Sciatic nerve (tissue), 2 donors: ENCODE measurements around the gene LYST. TPM values are rescaled to one million over a fixed set of nuclear protein-coding genes. Genes with fewer than 3 reads are reported as not detected.

ENCODE experiments used
- ATAC-seq: fragments of 200-7000 bp; cut with Tn5 transposase; one replicate; pipeline ENCODE4 v1.9.1; 2020; ENCODE audit warnings: mild to moderate bottlenecking, moderate library complexity
- DNase-seq: peaks from one replicate; pipeline ENCODE4 v3.0.0-alpha.2; 2020; ENCODE audit warnings: low spot score
- intact Hi-C: fragments of 100-400 bp; cut with DNase I; formaldehyde crosslinking; loops from one replicate; pipeline ENCODE4 v1.14.2; 2022
- total RNA-seq: library from RNA; stranded (reverse); fragmentation: NEBNext Ultra II Directional; extraction: Animal tissue kit (Norgen Biotek cat#: 25700); gene quantifications from one replicate; pipeline ENCODE4 v1.2.1, GENCODE V29; 2021
- donor health status: DM: no; HTN: no; CAD: no.
- donor health status: DM: no; HTN: no; CAD: no.

LYST gene
- total RNA-seq, 1 donor from 2014 or later, result 61.9 TPM

DNA sequence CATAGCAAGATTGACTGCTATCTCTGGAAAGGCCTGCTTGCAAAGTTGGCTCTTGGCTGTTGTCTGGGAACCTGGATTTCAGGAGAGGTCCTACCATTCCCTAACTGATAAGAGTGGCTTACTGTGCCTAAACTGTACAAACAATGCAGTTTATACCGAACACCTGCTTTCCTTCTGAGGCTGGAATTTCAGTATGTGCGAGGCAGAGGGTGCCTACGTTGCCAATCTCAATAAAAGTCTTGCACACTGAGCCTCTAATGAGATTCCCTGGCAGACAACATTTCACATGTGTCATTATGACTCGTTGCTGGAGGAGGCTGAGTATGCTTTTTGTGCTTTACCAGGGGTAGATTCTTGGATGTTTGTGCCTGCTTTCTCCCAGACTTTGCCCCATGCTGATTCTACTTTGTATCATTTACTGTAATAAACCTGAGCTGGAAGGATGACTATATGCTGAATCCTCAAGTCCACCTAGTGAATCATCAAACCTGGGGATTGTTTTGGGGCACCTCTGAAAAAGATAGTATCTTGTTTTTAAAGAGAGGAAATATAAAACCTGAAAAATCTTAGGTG, 158.2 kb downstream of the LYST start:
- ATAC-seq, result no peak
- intact Hi-C loops, result no loop called here

DNA sequence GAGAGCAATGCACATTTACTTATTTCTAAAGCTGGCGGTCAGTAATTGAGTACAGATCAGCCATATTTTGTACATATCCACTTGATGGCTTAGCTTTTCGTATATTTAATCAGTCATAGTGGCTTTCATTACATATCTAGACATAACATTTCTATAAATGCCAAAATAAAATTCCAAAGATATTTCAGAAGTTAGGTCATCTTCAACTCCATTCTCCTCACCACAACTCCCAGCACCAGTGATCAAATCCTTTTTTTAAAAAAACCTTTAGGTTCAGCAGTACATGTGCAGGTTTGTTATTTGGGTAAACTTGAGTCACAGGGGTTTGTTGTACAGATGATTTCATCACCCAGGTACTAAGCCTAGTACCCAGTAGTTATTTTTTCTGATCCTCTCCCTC, 163.2 kb downstream of the LYST start:
- ATAC-seq, result no peak
- no peak for DNase-seq
- intact Hi-C loops, result no loop called here

More for the DNA sequence above, 158.2 kb downstream of the LYST start:
- DNase-seq, result no peak

DNA sequence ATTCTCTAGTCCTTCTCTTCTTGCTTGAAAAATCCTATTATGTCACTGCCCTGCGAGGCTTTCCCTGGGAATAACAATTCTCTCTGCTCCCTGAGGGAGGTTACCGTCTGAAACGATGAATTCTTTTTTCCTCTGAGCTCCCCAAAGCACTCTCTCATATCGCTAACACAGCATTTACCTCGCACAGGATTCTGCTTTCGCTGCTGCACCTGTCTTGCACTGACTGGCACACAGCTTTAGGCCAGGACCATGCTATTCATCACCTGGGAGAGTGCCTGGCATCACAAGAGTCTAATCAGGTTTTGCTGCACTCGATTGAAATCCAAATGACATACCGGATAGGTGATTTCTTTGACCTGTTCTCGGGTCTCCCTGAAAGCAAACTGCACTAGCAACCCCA, 164.3 kb downstream of the LYST start:
- intact Hi-C loops, result no loop called here
- ATAC-seq, result no peak

DNA sequence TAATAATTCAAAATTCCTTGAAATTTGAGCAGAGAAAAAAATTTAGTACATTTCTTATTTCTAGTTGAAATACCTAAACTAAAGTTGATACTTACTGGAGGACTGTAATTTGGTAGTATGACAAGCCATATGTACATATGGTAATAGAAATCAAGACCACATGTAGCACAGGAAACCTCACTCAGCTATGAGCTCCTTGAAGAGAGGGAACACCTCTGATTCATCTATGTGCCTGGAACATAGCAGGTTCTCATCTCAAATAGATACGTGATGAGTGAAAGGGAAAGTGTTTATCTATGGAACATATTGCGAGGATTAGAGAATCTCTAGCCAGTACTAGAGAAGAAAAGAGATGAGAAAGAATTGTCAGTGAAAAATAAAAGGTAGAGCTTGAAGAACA, 169.2 kb downstream of the LYST start:
- no peak for DNase-seq
- intact Hi-C loops, result no loop called here
- ATAC-seq, result no peak

More for the DNA sequence above, 164.3 kb downstream of the LYST start:
- no peak for DNase-seq

DNA sequence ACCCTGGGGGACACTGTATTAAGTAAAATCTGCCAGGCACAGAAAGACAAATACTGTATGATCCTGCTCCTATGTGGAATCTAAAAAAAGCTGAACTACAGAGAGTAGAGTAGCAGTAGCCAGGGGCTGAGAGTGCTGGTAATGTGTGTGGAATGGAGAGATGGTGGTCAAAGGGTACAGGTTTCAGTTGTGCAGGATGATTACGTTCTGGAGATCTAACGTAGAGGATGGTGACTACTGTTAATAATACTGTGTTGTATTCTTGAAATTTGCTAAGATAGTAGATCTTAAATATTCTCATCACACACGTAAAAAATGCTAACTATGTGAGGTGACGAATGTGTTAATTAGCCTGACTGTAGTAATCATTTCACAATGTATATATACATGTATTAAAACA, 177.3 kb downstream of the LYST start:
- ATAC-seq, result no peak
- no peak for DNase-seq
- intact Hi-C loops, result no loop called here

DNA sequence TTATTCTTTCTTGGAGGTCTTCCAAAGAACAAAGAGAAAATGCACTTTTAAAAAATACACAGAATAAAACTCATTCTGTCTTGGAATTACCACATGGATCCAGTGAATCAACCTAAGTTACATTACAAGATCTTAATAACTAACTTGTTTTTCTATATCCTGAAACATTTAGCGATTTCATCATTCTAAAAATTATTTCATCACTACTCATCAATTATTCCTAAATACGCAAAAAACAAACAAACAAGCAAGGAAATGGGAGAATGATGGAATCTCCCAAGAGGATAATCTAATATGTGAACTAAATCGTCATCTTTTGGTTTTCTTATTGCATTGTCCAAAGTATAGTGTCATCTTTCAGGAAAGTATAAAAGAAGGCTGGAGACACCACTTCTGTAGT, 178.6 kb downstream of the LYST start:
- intact Hi-C loops, result no loop called here
- ATAC-seq (no peak), DNase-seq (no peak)

DNA sequence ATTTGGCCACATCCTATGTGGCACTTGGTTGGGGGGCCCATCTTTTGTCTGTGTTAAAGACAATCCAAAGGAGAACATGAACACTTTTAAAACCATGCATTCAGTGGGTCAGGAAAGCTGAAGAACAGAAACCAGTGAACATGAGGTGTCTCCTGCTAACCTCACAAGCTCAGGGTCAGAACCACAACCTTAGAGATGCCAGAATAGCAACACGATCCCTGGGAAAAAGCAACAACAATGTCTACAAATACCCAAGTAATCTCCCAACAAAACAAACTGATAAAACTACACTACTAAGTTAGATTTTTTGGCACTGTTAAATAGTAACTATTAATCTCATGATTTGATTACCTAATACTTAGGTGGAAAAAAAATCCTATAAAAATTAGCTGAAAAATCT, 183.1 kb downstream of the LYST start:
- ATAC-seq (no peak), DNase-seq (no peak)
- intact Hi-C loops, result no loop called here

DNA sequence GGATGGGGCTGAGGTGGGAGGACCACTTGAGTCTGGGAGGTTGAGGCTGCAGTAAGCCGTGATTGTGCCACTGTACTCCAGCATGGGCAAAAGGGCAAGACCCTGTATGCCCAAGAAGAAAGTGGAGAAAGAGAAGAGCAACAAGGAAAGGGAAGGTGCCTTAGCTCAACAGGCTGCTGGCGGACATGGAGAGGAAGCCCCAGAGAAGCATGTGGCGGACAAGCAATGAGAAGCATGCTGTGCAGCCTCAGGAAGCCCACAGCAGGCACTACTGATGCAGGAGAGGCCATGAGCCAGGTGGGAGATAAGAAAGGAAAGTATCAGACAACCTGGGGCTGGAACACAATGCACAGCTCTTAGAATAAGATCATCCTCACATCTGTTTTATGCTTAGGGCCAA, 184.5 kb downstream of the LYST start:
- DNase-seq, result no peak
- no peak for ATAC-seq
- intact Hi-C loops, result no loop called here

DNA sequence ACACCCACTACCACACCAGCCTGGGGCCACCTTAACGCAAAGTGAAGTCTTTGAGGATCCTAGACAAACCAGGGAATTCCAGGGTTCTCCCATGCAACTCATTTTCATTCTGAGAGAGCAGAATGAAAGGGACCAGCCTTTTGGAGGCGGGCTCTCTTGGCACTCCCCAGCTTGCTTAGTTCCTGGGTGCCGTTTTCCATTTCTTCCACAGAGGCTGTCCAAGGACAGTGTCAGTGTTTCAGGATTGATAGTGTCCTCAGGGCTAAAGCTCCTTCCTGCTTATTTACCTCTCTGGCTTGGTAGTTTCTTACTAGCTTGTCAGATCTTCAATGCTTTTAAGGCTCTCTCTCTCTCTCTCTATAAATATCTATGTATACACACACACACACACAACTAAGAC, 187.1 kb downstream of the LYST start:
- no peak for ATAC-seq
- DNase-seq, result no peak
- intact Hi-C loops, result no loop called here

DNA sequence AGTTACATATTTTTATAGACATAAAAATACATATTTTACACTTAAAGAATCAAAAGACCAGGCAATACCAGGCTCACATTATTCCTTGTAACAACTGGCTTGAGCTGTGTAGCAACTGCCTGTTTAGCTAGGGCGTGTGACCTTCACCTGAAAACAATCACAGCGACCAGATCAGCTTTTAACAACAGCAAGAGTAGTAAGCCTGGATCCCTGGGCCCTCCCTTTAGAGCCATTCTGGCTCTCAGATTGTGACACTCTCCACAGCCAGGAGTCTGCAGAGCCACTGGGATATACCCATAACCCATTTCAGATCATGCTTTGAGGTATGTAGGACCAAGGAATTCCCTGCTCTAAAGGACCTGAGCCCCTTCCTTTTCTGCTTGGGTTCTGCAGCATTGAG, 187.7 kb downstream of the LYST start:
- intact Hi-C loops, result no loop called here
- ATAC-seq (no peak), DNase-seq (no peak)

DNA sequence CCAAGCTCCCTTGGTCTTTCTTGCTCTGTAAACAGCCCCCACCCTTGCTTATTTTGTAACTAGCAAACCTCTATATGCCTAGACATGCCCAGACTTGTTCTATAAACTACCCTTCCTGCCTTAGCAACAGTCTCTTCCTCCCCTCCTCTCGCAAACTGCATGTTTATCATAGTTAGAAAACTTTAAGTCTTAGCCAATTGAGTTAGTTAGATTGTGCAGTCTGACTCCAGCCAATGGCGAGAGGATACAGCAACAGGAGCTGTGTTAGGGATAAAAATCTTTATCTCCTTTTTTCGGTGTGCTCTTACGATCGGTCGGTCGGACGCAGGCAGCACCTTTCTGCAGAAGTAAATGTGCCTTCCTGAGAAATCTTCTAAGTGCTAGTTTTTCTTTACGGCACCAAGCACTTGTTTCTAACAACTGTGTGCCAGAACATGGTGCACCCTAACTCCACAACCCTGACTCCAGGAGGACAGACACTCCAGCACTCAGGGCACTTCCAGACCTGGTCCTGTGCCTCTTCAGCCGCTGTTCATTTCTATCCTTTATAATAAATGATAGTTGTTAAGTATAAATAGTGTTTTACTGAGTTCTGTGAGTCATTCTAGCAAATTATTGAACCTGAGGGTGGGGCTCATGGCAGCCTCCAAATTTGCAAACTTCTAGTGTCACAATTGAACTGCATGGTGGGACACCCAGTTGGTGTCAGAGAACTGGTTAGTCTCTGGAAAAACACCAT, 191.4 kb downstream of the LYST start:
- intact Hi-C loops, result no loop called here
- no peak for DNase-seq
- no peak for ATAC-seq

DNA sequence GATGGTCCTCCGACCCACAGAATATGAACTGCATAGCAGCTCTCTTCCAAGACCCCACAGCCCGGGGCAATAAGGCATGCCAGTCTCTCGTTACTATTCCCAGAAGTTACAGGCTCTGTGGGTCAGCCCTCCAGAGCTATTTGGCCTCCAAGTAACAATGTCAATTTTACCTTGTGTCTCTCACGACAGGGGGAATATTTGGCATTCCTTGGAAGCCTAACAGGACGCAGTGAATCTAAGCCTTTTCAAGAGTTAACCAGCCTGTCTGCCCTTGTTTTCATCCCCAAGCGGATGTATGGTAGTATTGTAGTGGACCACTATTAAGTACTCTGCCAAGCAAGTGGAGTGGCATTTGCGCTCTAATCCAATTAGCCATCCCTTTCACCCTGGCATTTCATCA, 192.7 kb downstream of the LYST start:
- no peak for DNase-seq
- no peak for ATAC-seq
- intact Hi-C loops, result no loop called here

DNA sequence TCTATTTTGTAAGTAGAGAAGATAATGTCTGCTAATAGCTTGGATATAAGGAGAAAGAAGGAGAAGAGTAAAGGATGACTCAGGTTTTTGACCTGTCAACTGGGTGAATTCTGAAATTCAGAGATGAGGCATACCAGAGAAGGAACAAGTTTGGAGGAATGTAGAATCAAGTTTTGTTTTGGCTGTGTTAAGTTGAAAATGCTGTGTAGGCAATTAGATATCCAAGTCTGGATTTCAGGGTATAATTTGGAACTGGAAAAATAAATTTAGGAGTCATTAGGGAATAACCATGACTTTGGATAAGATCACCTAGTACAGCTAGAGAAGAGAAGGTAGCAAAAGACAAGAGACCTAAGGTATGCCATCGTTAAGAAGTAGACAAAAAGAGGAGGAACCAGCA, 194.7 kb downstream of the LYST start:
- DNase-seq, result no peak
- ATAC-seq, result no peak
- intact Hi-C loops, result no loop called here

DNA sequence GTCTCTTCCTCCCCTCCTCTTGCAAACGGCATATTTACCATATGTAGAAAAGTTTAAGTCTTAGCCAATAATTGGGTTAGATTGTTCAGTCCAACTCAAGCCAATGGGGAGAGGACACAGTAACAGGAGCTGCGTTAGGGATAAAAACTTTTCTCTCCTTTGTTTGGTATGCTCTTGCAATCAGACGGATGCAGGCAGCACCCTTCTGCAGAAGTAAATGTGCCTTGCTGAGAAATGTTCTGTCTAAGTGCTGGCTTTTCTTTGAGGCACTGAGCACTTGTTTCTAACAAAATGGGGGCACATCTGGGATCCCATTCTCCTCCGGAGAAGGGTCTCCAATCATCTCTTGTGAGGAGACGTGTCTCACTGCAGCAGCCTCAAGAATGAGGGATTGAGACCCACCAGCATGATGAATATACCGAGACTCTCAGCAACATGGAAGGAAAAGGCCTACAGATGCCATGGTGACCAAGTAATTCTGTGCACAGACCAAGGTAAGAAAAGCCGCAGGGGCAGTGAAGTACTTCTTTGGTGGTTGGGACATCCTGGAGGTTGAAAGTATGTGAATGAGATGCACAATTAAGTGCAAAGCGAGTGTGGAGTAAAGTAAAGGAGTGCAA, 196.4 kb downstream of the LYST start:
- ATAC-seq, result no peak
- DNase-seq, result no peak
- intact Hi-C loops, result no loop called here

DNA sequence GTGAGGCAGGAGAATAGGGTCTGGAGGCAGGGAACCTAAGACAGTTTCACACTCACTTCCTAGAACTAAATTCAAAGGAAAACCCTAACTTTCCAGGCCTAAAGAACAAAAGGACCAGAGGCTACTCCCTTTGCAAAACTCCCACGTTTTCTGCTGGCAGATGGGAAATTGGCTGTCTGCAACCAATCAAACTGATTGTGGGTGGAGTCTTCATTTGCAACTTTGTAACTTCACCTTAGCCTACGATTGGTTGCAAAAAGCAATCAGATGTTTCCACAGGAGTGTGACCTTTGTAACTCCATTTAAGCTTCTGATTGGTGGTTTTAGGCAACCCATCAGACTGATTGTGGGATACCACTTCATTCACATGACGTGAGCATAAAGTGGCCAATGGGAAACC, 197.4 kb downstream of the LYST start:
- no peak for ATAC-seq
- DNase-seq, result no peak
- intact Hi-C loops, result no loop called here

DNA sequence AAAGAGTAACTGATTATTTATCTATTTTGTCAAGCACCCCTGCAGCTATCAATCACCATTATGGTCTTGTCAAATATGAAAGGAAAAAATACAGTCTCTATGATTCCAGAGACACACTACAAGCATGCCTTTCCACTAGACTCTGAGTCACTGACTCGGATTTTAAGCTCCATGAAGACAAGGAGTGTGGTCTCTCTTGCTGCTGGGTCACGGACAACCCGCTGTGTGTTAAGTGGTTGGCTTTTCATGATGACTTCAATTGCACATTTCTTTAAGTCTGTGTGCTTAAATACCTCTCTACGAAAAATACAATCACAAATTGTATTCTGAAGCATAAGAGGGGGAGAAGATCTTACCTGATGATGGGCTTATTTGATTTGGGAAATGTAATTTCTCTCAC, 203.1 kb downstream of the LYST start:
- intact Hi-C loops, result no loop called here
- ATAC-seq (no peak), DNase-seq (no peak)

DNA sequence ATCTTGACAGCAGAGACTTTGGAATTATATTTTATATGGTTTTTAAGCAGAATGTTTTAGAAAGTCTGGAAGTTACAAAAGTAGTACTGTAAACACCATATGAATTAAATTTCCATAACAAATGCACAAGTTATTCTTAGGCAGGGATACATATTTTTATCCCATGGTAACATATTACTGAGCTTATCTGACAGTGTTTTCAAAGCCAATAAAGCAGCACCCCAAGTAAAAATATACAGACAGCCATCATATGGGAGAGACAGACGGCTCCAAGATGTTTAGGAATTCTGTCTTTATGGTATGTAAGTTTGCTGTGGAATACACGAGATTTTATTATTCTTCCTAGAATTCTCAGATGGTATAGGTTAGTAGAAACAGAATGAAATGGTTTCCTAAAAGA, 205.1 kb downstream of the LYST start:
- no peak for ATAC-seq
- no peak for DNase-seq
- intact Hi-C loops, result no loop called here

DNA sequence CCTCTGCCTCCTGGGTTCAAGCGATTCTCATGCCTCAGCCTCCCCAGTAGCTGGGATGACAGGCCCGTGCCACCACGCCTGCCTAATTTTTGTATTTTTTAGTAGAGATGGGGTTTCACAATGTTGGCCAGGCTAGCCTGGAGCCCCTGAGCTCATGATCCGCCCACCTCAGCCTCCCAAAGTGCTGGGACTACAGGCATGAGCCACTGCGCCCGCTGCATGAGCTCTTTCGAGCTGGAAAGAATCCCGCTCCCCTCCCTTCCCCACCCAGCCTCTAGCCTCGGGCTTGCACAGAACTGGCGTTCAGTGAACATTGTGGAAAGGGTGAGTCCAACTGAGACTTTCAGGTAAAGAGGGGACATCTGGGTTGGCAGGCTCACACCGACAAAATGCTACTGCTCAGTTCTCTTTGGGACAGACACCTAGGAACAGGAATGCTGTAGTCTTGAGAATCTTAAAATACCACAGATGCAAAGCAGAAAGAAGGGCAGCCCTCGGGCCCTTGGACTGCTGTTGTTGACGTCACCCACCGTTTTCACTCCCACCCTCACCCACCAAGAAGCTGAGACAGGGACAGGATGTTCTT, 207.4 kb downstream of the LYST start:
- ATAC-seq (no peak), DNase-seq (no peak)
- intact Hi-C loops, result no loop called here

DNA sequence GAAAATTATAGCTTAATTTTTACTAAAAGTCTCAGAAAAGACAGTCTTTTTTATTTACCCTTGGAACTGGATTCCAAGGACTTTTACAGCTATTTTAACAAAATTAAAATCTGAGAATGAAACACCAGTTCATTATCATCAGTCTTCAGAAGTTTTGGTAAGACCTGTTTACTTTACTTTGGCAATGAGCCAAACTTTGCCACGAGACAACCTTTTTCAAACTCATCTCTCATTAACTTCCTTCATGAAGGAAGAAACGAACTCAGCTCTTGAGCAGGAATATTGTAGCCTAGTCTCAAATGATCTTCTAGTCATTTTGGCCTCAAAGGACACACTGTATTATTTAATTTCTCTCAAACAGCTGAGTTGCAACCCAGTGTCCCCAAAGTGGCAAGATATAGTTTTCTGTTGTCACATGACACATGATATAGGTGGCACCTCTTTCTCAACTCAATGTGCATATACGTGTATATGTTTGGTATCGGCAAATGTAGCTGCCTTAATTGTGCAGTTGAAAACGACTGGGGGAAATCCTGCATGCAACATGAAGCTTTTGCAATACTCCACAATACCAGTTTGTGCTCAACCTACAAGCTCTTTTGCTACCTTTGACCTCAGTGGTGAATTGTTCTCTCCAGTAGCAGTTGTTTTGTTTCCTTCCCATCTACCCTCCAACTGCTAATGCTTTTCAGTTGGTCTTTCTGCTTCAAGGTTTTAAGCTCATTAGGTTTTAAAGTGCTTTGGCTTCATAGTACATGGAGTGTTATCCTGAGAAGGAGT, 208.8 kb downstream of the LYST start:
- intact Hi-C loops, result no loop called here
- DNase-seq, result no peak

DNA sequence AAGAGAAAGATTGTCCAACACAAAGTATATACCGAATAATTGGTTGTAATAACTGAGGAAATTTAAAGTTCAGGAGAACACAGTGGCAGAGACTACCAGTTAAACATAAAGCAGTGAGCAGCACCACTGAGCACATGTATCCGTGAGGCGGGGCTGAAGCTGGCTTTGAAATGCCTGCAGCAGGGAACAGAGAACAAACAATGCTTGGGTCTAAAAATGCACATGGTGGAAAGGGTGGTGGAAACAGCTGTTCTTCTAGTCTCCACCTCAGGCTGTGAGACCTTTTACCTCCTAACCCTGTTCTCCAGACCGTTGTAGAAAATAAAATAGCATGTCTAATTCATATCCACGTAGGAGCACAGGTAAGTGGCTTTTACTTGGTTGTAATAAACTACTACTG, 209.4 kb downstream of the LYST start:
- DNase-seq, result no peak

More for the DNA sequence above, 208.8 kb downstream of the LYST start:
- ATAC-seq, result no peak

More for the DNA sequence above, 209.4 kb downstream of the LYST start:
- intact Hi-C loops, result no loop called here
- no peak for ATAC-seq
